ENCODE measurements around the gene E2F7.
"Not testable (repeated sequence)": the region's sequence is repeated elsewhere in the genome, so short reads cannot be mapped to it uniquely, and the experiment has no call there.

E2F7 gene

GRCh38 chr12:77087427-77087826 is 22.1 kb upstream of the E2F7 start:
- in situ Hi-C loops (cut with HindIII; ENCODE audit: low pct_unique_long_range_greater_than_20kb, low sequenced_read_pairs) = no loop called here
- no peak for DNase-seq (ENCODE audit: low read depth in 1 of 2, low spot score in 1 of 2)
- TF ChIP-seq JUND (IDR thresholded peaks at IDR 0.05; ENCODE audit: low read depth) = no peak

- in situ Hi-C loops (cut with HindIII; ENCODE audit: low pct_unique_long_range_greater_than_20kb, low sequenced_read_pairs) = no loop called here
- no peak for TF ChIP-seq JUND (IDR thresholded peaks at IDR 0.05; ENCODE audit: low read depth)
- DNase-seq (ENCODE audit: low read depth in 1 of 2, low spot score in 1 of 2) = no peak
Measured at GRCh38 chr12:77082021-77082420, 16.7 kb upstream of the E2F7 start.

GRCh38 chr12:77079631-77080030 is 14.3 kb upstream of the E2F7 start:
- in situ Hi-C loops (cut with HindIII; ENCODE audit: low pct_unique_long_range_greater_than_20kb, low sequenced_read_pairs) = no loop called here
- DNase-seq (ENCODE audit: low read depth in 1 of 2, low spot score in 1 of 2) = no peak
- no peak for TF ChIP-seq JUND (IDR thresholded peaks at IDR 0.05; ENCODE audit: low read depth)

GRCh38 chr12:77078231-77078630 is 12.9 kb upstream of the E2F7 start:
- in situ Hi-C loops (cut with HindIII; ENCODE audit: low pct_unique_long_range_greater_than_20kb, low sequenced_read_pairs) = no loop called here
- no peak for DNase-seq (ENCODE audit: low read depth in 1 of 2, low spot score in 1 of 2)
- no peak for TF ChIP-seq JUND (IDR thresholded peaks at IDR 0.05; ENCODE audit: low read depth)

GRCh38 chr12:77076886-77077285 is 11.5 kb upstream of the E2F7 start:
- DNase-seq (ENCODE audit: low read depth in 1 of 2, low spot score in 1 of 2) = no peak
- in situ Hi-C loops (cut with HindIII; ENCODE audit: low pct_unique_long_range_greater_than_20kb, low sequenced_read_pairs) = no loop called here
- TF ChIP-seq JUND (IDR thresholded peaks at IDR 0.05; ENCODE audit: low read depth) = no peak

GRCh38 chr12:77073894-77074293 is 8.5 kb upstream of the E2F7 start:
- in situ Hi-C loops (cut with HindIII; ENCODE audit: low pct_unique_long_range_greater_than_20kb, low sequenced_read_pairs); DNase-seq (ENCODE audit: low read depth in 1 of 2, low spot score in 1 of 2): not testable (repeated sequence)

GRCh38 chr12:77072833-77073495 is 7.6 kb upstream of the E2F7 start:
- TF ChIP-seq JUND (IDR thresholded peaks at IDR 0.05; ENCODE audit: low read depth) = no peak
- DNase-seq (ENCODE audit: low read depth in 1 of 2, low spot score in 1 of 2) = no peak
- in situ Hi-C loops (cut with HindIII; ENCODE audit: low pct_unique_long_range_greater_than_20kb, low sequenced_read_pairs) = no loop called here

- in situ Hi-C loops (cut with HindIII; ENCODE audit: low pct_unique_long_range_greater_than_20kb, low sequenced_read_pairs) = no loop called here
Measured at GRCh38 chr12:77070800-77071449, 5.6 kb upstream of the E2F7 start.

GRCh38 chr12:77070382-77070781 is 5.0 kb upstream of the E2F7 start:
- DNase-seq (ENCODE audit: low read depth in 1 of 2, low spot score in 1 of 2) = no peak
- TF ChIP-seq JUND (IDR thresholded peaks at IDR 0.05; ENCODE audit: low read depth) = no peak
- in situ Hi-C loops (cut with HindIII; ENCODE audit: low pct_unique_long_range_greater_than_20kb, low sequenced_read_pairs) = no loop called here

More at GRCh38 chr12:77070800-77071449, 5.6 kb upstream of the E2F7 start:
- TF ChIP-seq JUND (IDR thresholded peaks at IDR 0.05; ENCODE audit: low read depth) = no peak
- DNase-seq (ENCODE audit: low read depth in 1 of 2, low spot score in 1 of 2) = no peak

- in situ Hi-C loops (cut with HindIII; ENCODE audit: low pct_unique_long_range_greater_than_20kb, low sequenced_read_pairs) = no loop called here
- TF ChIP-seq JUND (IDR thresholded peaks at IDR 0.05; ENCODE audit: low read depth) = no peak
- peak in 1 of 2 experiments; percentile 48 for DNase-seq (ENCODE audit: low read depth in 1 of 2, low spot score in 1 of 2)
Measured at GRCh38 chr12:77064896-77065360, 441 bp downstream of the E2F7 start.

GRCh38 chr12:77062846-77063461 is 2.4 kb downstream of the E2F7 start:
- no peak for DNase-seq (ENCODE audit: low read depth in 1 of 2, low spot score in 1 of 2)
- in situ Hi-C loops (cut with HindIII; ENCODE audit: low pct_unique_long_range_greater_than_20kb, low sequenced_read_pairs) = no loop called here
- TF ChIP-seq JUND (IDR thresholded peaks at IDR 0.05; ENCODE audit: low read depth) = no peak

- in situ Hi-C loops (cut with HindIII; ENCODE audit: low pct_unique_long_range_greater_than_20kb, low sequenced_read_pairs) = no loop called here
- TF ChIP-seq JUND (IDR thresholded peaks at IDR 0.05; ENCODE audit: low read depth) = no peak
- no peak for DNase-seq (ENCODE audit: low read depth in 1 of 2, low spot score in 1 of 2)
Measured at GRCh38 chr12:77062396-77062795, 3.0 kb downstream of the E2F7 start.

- DNase-seq (ENCODE audit: low read depth in 1 of 2, low spot score in 1 of 2) = no peak
- TF ChIP-seq JUND (IDR thresholded peaks at IDR 0.05; ENCODE audit: low read depth) = no peak
- in situ Hi-C loops (cut with HindIII; ENCODE audit: low pct_unique_long_range_greater_than_20kb, low sequenced_read_pairs) = no loop called here
Measured at GRCh38 chr12:77060883-77061240, 4.5 kb downstream of the E2F7 start.
